GM15510 (cell line): ENCODE results near the gene DISP1.

Experiments used
- POLR2A ChIP-seq: IDR thresholded peaks from 3 replicates; pipeline ENCODE4 v1.6.1; 2011; ENCODE audit warnings: borderline replicate concordance; ENCODE audit not compliant: insufficient read length; ENCODE audit errors: extremely low read depth

DISP1 gene

GRCh38 chr1:222788402-222789156, 26.3 kb upstream of the DISP1 start:
- TF ChIP-seq POLR2A: no peak

- no peak for TF ChIP-seq POLR2A
These were observed 24.7 kb upstream of the DISP1 start for GRCh38 chr1:222790115-222790514.

GRCh38 chr1:222790520-222790919, 24.3 kb upstream of the DISP1 start:
- no peak for TF ChIP-seq POLR2A

GRCh38 chr1:222791006-222791710, 23.7 kb upstream of the DISP1 start:
- no peak for TF ChIP-seq POLR2A

- no peak for TF ChIP-seq POLR2A
These were observed 22.1 kb upstream of the DISP1 start for GRCh38 chr1:222792744-222793143.

GRCh38 chr1:222794656-222795474, 20.0 kb upstream of the DISP1 start:
- TF ChIP-seq POLR2A: no peak

GRCh38 chr1:222798116-222798515, 16.7 kb upstream of the DISP1 start:
- no peak for TF ChIP-seq POLR2A

- no peak for TF ChIP-seq POLR2A
These were observed 15.9 kb upstream of the DISP1 start for GRCh38 chr1:222798975-222799374.

- no peak for TF ChIP-seq POLR2A
These were observed 13.8 kb upstream of the DISP1 start for GRCh38 chr1:222801067-222801466.

GRCh38 chr1:222811671-222812070, 3.2 kb upstream of the DISP1 start:
- no peak for TF ChIP-seq POLR2A

GRCh38 chr1:222813866-222814535, 838 bp upstream of the DISP1 start:
- TF ChIP-seq POLR2A: no peak

GRCh38 chr1:222815440-222815765, 564 bp downstream of the DISP1 start:
- TF ChIP-seq POLR2A: no peak

GRCh38 chr1:222817529-222817928, 2.7 kb downstream of the DISP1 start:
- TF ChIP-seq POLR2A: no peak

GRCh38 chr1:222818171-222818570, 3.3 kb downstream of the DISP1 start:
- TF ChIP-seq POLR2A: no peak

- no peak for TF ChIP-seq POLR2A
These were observed 5.4 kb downstream of the DISP1 start for GRCh38 chr1:222820171-222820712.

- TF ChIP-seq POLR2A: no peak
These were observed 6.4 kb downstream of the DISP1 start for GRCh38 chr1:222821239-222821638.

GRCh38 chr1:222823695-222824094, 8.9 kb downstream of the DISP1 start:
- no peak for TF ChIP-seq POLR2A
